ENCODE results near the gene PKIG. TPM values are rescaled to one million over a fixed set of nuclear protein-coding genes. Genes with fewer than 3 reads are reported as not detected.

The PKIG gene
- total RNA-seq, 1 donor from 2014 or later = 34.7 TPM

DNA sequence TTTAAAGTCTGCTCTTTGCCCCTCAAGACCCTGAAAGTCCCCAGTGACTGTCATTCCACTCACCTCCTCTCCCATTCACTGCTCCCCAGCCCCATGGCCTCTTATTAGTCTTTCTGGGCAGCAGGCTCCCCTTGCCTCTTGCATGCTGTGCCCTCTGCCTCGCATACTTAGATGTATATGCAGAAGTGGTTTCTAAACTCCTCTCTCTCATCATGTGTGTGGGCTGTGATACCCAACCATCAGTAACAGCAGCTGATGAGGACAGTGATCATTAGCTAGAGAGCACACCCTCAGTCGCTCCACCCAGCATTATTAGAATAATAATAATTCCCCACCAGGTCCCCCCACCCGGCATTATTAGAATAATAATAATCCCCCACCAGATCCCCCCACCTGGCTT, 14.5 kb downstream of the PKIG start:
- no peak overlapping the region for H3K27ac Mint-ChIP-seq (ENCODE audit: unreplicated experiment)

GRCh38 chr20:44597516-44597915, 15.1 kb downstream of the PKIG start:
- TF ChIP-seq, protein P1, sequence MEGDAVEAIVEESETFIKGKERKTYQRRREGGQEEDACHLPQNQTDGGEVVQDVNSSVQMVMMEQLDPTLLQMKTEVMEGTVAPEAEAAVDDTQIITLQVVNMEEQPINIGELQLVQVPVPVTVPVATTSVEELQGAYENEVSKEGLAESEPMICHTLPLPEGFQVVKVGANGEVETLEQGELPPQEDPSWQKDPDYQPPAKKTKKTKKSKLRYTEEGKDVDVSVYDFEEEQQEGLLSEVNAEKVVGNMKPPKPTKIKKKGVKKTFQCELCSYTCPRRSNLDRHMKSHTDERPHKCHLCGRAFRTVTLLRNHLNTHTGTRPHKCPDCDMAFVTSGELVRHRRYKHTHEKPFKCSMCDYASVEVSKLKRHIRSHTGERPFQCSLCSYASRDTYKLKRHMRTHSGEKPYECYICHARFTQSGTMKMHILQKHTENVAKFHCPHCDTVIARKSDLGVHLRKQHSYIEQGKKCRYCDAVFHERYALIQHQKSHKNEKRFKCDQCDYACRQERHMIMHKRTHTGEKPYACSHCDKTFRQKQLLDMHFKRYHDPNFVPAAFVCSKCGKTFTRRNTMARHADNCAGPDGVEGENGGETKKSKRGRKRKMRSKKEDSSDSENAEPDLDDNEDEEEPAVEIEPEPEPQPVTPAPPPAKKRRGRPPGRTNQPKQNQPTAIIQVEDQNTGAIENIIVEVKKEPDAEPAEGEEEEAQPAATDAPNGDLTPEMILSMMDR (conservative IDR thresholded peaks at IDR 0.05) = no peak
- H3K4me3 Mint-ChIP-seq = no peak overlapping the region

More for the DNA sequence above, 14.5 kb downstream of the PKIG start:
- H3K36me3 Mint-ChIP-seq (ENCODE audit: low read depth) = no peaks in the 10 kb centered on the region
- no peak overlapping the region for H3K4me3 Mint-ChIP-seq
- TF ChIP-seq, protein P1 (conservative IDR thresholded peaks at IDR 0.05) = no peak
- no peaks in the 10 kb centered on the region for H3K27me3 Mint-ChIP-seq (ENCODE audit: low read depth)
- no peaks in the 10 kb centered on the region for H3K9me3 Mint-ChIP-seq
- DNase-seq (ENCODE audit: low read depth, low spot score) = no peak
- H3K4me1 Mint-ChIP-seq = peaks cover 5% of the 10 kb centered on the region

DNA sequence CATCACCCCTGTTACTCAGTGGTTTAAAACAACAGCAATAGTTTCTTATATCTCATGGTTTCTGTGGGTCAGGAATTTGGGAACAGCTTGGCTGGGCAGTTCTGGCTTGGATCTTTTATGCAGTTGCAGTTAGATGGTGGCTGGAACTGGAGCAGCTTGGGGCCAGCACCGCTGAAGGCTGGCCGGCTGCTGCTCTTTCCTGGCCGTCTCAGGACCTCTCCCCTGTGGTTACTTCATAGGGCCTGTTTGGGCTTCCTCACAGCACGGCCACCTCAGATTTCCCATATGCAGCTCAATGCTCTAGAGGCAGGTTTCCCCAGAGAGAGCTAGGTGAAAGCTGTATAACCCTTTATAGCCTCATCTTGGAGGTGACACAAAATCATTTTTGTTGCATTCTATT, 15.6 kb downstream of the PKIG start:
- no peak for DNase-seq (ENCODE audit: low read depth, low spot score)

More at GRCh38 chr20:44597516-44597915, 15.1 kb downstream of the PKIG start:
- Mint-ChIP-seq H3K27me3 (ENCODE audit: low read depth) (no peaks in the 10 kb centered on the region), H3K27ac (ENCODE audit: unreplicated experiment) (no peak overlapping the region), H3K36me3 (ENCODE audit: low read depth) (no peaks in the 10 kb centered on the region), H3K9me3 (no peaks in the 10 kb centered on the region), H3K4me1 (peaks cover 5% of the 10 kb centered on the region)
- no peak for DNase-seq (ENCODE audit: low read depth, low spot score)

GRCh38 chr20:44598423-44599305, 16.3 kb downstream of the PKIG start:
- DNase-seq (ENCODE audit: low read depth, low spot score) = no peak
- Mint-ChIP-seq H3K27ac (ENCODE audit: unreplicated experiment) (peak overlapping the region; percentile 96), H3K27me3 (ENCODE audit: low read depth) (no peaks in the 10 kb centered on the region), H3K36me3 (ENCODE audit: low read depth) (no peaks in the 10 kb centered on the region), H3K9me3 (no peaks in the 10 kb centered on the region), H3K4me1 (peaks cover 5% of the 10 kb centered on the region), H3K4me3 (no peak overlapping the region)
- TF ChIP-seq, protein P1 (conservative IDR thresholded peaks at IDR 0.05) = no peak

More for the DNA sequence above, 15.6 kb downstream of the PKIG start:
- H3K4me3 Mint-ChIP-seq = no peak overlapping the region
- peaks cover 5% of the 10 kb centered on the region for H3K4me1 Mint-ChIP-seq
- no peaks in the 10 kb centered on the region for H3K36me3 Mint-ChIP-seq (ENCODE audit: low read depth)
- H3K27ac Mint-ChIP-seq (ENCODE audit: unreplicated experiment) = peak overlapping the region; percentile 2
- H3K9me3 Mint-ChIP-seq = no peaks in the 10 kb centered on the region
- TF ChIP-seq, protein P1 (conservative IDR thresholded peaks at IDR 0.05) = no peak
- no peaks in the 10 kb centered on the region for H3K27me3 Mint-ChIP-seq (ENCODE audit: low read depth)

GRCh38 chr20:44599715-44600114, 17.3 kb downstream of the PKIG start:
- H3K4me1 Mint-ChIP-seq = peaks cover 5% of the 10 kb centered on the region
- no peaks in the 10 kb centered on the region for H3K36me3 Mint-ChIP-seq (ENCODE audit: low read depth)
- H3K4me3 Mint-ChIP-seq = no peak overlapping the region
- no peak overlapping the region for H3K27ac Mint-ChIP-seq (ENCODE audit: unreplicated experiment)
- no peak for DNase-seq (ENCODE audit: low read depth, low spot score)
- H3K27me3 Mint-ChIP-seq (ENCODE audit: low read depth) = no peaks in the 10 kb centered on the region
- H3K9me3 Mint-ChIP-seq = no peaks in the 10 kb centered on the region
- TF ChIP-seq, protein P1 (conservative IDR thresholded peaks at IDR 0.05) = no peak
